OCI-LY7 (cell line): ENCODE measurements around the gene ENOX1. TPM values are rescaled to one million over a fixed set of nuclear protein-coding genes. Genes with fewer than 3 reads are reported as not detected.

Source experiments
- BruUV-seq: library from RNA; stranded (reverse); fragments of 400-500 nt; replicated peaks from 2 replicates; lab custom pipeline; 2021; lab: Mats Ljungman, UMichigan
- CTCF ChIA-PET: fragments of 300-600 bp; sonication (Branson Sonifier 250); formaldehyde crosslinking; loops from one replicate; lab custom pipeline; 2022; ENCODE audit warnings: antibody characterized with exemption; ENCODE audit not compliant: unreplicated experiment; lab: Charles Lee
- POLR2A ChIA-PET: fragments of 300-600 bp; sonication (Branson Sonifier 250); formaldehyde crosslinking; loops from one replicate; lab custom pipeline; 2022; ENCODE audit warnings: antibody characterized with exemption; lab: Charles Lee
- DNase-seq: peaks from one replicate; pipeline ENCODE4 v3.0.0-alpha.2; 2015; ENCODE audit warnings: low spot score
- H2AFZ ChIP-seq: fragments of 200-600 bp; sonication (generic), shearing (Covaris generic); 2 replicates; pipeline ENCODE4 v1.6.1; 2014; ENCODE audit warnings: mild to moderate bottlenecking, antibody characterized with exemption, low read length, moderate library complexity
- H3K27ac ChIP-seq: fragments of 200-600 bp; sonication (generic); 2 replicates; pipeline ENCODE4 v1.5.1; 2014; ENCODE audit warnings: mixed run types, low read depth, mild to moderate bottlenecking, moderate library complexity, low read length, inconsistent platforms; ENCODE audit not compliant: poor library complexity, severe bottlenecking
- H3K36me3 ChIP-seq: fragments of 200-600 bp; sonication (generic); 2 replicates; pipeline ENCODE4 v1.6.1; 2014; ENCODE audit warnings: mild to moderate bottlenecking, antibody characterized with exemption, low read length, moderate library complexity, mixed read lengths; ENCODE audit not compliant: insufficient read depth
- H3K4me1 ChIP-seq: fragments of 200-600 bp; sonication (generic); 2 replicates; pipeline ENCODE4 v1.5.1; 2014; ENCODE audit warnings: mild to moderate bottlenecking, low read length; ENCODE audit not compliant: insufficient read depth, poor library complexity, severe bottlenecking
- H3K4me2 ChIP-seq: fragments of 200-600 bp; sonication (generic); 2 replicates; pipeline ENCODE4 v1.6.1; 2014; ENCODE audit warnings: mild to moderate bottlenecking, low read length
- H3K4me3 ChIP-seq: fragments of 200-600 bp; sonication (generic); 2 replicates; pipeline ENCODE4 v1.5.1; 2014; ENCODE audit warnings: mild to moderate bottlenecking, low read depth, low read length; ENCODE audit not compliant: poor library complexity, severe bottlenecking
- H3K79me2 ChIP-seq: fragments of 200-600 bp; sonication (generic); 2 replicates; pipeline ENCODE4 v1.6.1; 2016; ENCODE audit warnings: low read depth, mild to moderate bottlenecking, low read length, moderate library complexity, mixed read lengths; ENCODE audit not compliant: insufficient read depth
- H3K9me2 ChIP-seq: fragments of 200-600 bp; sonication (generic); 2 replicates; pipeline ENCODE4 v1.6.1; 2016; ENCODE audit warnings: mild to moderate bottlenecking, low read length, mixed read lengths; ENCODE audit not compliant: insufficient read depth
- H3K9me3 ChIP-seq: fragments of 200-600 bp; sonication (generic); 2 replicates; pipeline ENCODE4 v1.6.1; 2014; ENCODE audit warnings: mild to moderate bottlenecking, mixed run types, low read length, mixed read lengths
- H4K20me1 ChIP-seq: fragments of 200-600 bp; sonication (generic); 2 replicates; pipeline ENCODE4 v1.6.1; 2014; ENCODE audit warnings: mild to moderate bottlenecking, antibody characterized with exemption, low read length, moderate library complexity, mixed read lengths; ENCODE audit not compliant: insufficient read depth
- CTCF ChIP-seq: fragments of 200-600 bp; sonication (generic); conservative IDR thresholded peaks from 2 replicates; pipeline ENCODE4 v1.5.1; 2014; ENCODE audit warnings: mild to moderate bottlenecking, antibody characterized with exemption, low read length, moderate library complexity, mixed read lengths
- EZH2phosphoT487 ChIP-seq: fragments of 200-600 bp; sonication (generic); IDR thresholded peaks from 2 replicates; pipeline ENCODE4 v1.6.1; 2018; ENCODE audit warnings: low read depth, borderline replicate concordance, mild to moderate bottlenecking, mixed run types, antibody characterized with exemption, low read length, moderate library complexity, mixed read lengths
- intact Hi-C: fragments of 100-400 bp; cut with micrococcal nuclease; formaldehyde crosslinking; loops from one replicate; pipeline ENCODE4 v1.10.0; 2022; ENCODE audit not compliant: unreplicated experiment
- total RNA-seq, 2 experiments: library from RNA; depleted of rRNA in 1 of 2; stranded (reverse); fragments of >200 nt in 1 of 2; shearing (Covaris generic) in 1 of 2; gene quantifications; 2 replicates each; pipeline ENCODE4 v1.2.3, GENCODE V29; 2014 to 2022

ENOX1 gene
- total RNA-seq, 2 experiments from 2014 or later, result 0.03 TPM; not detected in 1

GRCh38 chr13:43229506-43229905 lies 557.3 kb downstream of the ENOX1 start:
- H3K79me2 ChIP-seq, result no peaks in the 10 kb centered on the region
- H3K9me3 ChIP-seq, result no peaks in the 10 kb centered on the region
- intact Hi-C loops, result no loop called here
- H3K4me1 ChIP-seq, result no peaks in the 10 kb centered on the region
- H2AFZ ChIP-seq, result no peak overlapping the region
- H4K20me1 ChIP-seq, result no peaks in the 10 kb centered on the region
- H3K9me2 ChIP-seq, result no peaks in the 10 kb centered on the region
- DNase-seq, result no peak
- H3K27ac ChIP-seq, result no peak overlapping the region
- ChIA-PET CTCF (no interaction called here), POLR2A (no interaction called here)
- no peak overlapping the region for H3K4me2 ChIP-seq
- H3K4me3 ChIP-seq, result no peak overlapping the region
- no TSS peak for BruUV-seq
- no peaks in the 10 kb centered on the region for H3K36me3 ChIP-seq
- no peak for TF ChIP-seq EZH2phosphoT487
- no peak for TF ChIP-seq CTCF

- no peak overlapping the region for H3K27ac ChIP-seq
- intact Hi-C loops, result no loop called here
- H3K9me3 ChIP-seq, result no peaks in the 10 kb centered on the region
- no peaks in the 10 kb centered on the region for H4K20me1 ChIP-seq
- H3K4me2 ChIP-seq, result no peak overlapping the region
- H3K4me3 ChIP-seq, result no peak overlapping the region
- no peaks in the 10 kb centered on the region for H3K9me2 ChIP-seq
- H3K79me2 ChIP-seq, result no peaks in the 10 kb centered on the region
- no peak for DNase-seq
- H3K4me1 ChIP-seq, result no peaks in the 10 kb centered on the region
- BruUV-seq, result no TSS peak
- H3K36me3 ChIP-seq, result no peaks in the 10 kb centered on the region
- ChIA-PET CTCF (no interaction called here), POLR2A (interaction anchor here (0.6 to 1.6 kb wide), 5 partner anchors 12 to 669 kb away, joined by 3 to 5 read pairs (median 3); no protein-coding TSS in a partner anchor)
- TF ChIP-seq EZH2phosphoT487, result no peak
- TF ChIP-seq CTCF, result no peak
- no peak overlapping the region for H2AFZ ChIP-seq
These were observed 559.1 kb downstream of the ENOX1 start for GRCh38 chr13:43227721-43228120.

- ChIA-PET CTCF (no interaction called here), POLR2A (no interaction called here)
- no peak for DNase-seq
- Histone ChIP-seq H3K36me3 (no peaks in the 10 kb centered on the region), H3K4me1 (no peaks in the 10 kb centered on the region), H3K9me2 (no peaks in the 10 kb centered on the region), H4K20me1 (no peaks in the 10 kb centered on the region), H3K79me2 (no peaks in the 10 kb centered on the region), H3K4me3 (no peak overlapping the region), H3K27ac (no peak overlapping the region), H2AFZ (no peak overlapping the region), H3K4me2 (no peak overlapping the region), H3K9me3 (no peaks in the 10 kb centered on the region)
- TF ChIP-seq EZH2phosphoT487 (no peak), CTCF (no peak)
- intact Hi-C loops, result no loop called here
- no TSS peak for BruUV-seq
These were observed 563.6 kb downstream of the ENOX1 start for GRCh38 chr13:43223216-43223615.
